Mucosa of descending colon (tissue), 3 donors: ENCODE results near the gene CUL3. TPM values are rescaled to one million over a fixed set of nuclear protein-coding genes. Genes with fewer than 3 reads are reported as not detected.
A peak's percentile ranks its signal among the peaks of the same experiment; 100 is the strongest.
"Not testable (repeated sequence)": the region's sequence is repeated elsewhere in the genome, so short reads cannot be mapped to it uniquely, and the experiment has no call there.

Experiments
- ATAC-seq: fragments of 200-7000 bp; cut with Tn5 transposase; one replicate; pipeline ENCODE4 v1.9.1; 2020; ENCODE audit warnings: mild to moderate bottlenecking, moderate library complexity
- DNase-seq, 3 donors: peaks; one replicate each; pipeline ENCODE4 v3.0.0-alpha.2; 2020
- H3K36me3 ChIP-seq: fragments of 200-600 bp; one replicate; pipeline ENCODE4 v1.8.0; 2021; ENCODE audit warnings: low read depth, mild to moderate bottlenecking
- H3K4me1 ChIP-seq: fragments of 200-600 bp; one replicate; pipeline ENCODE4 v1.8.0; 2021; ENCODE audit warnings: low read depth, mild to moderate bottlenecking
- H3K4me3 ChIP-seq: fragments of 200-600 bp; one replicate; pipeline ENCODE4 v1.8.0; 2021; ENCODE audit warnings: mild to moderate bottlenecking
- H3K9me3 ChIP-seq: fragments of 200-600 bp; one replicate; pipeline ENCODE4 v1.8.0; 2021; ENCODE audit warnings: mild to moderate bottlenecking
- CTCF ChIP-seq: fragments of 200-600 bp; IDR thresholded peaks from one replicate; pipeline ENCODE4 v1.8.0; 2022; ENCODE audit warnings: antibody characterized with exemption, mild to moderate bottlenecking
- intact Hi-C, 2 donors: fragments of 100-400 bp; cut with DNase I in 1 of 2; cut with micrococcal nuclease in 1 of 2; formaldehyde crosslinking; loops; one replicate each; pipeline versions ENCODE4 v1.11.0 to v1.11.1; 2022; cut with DNase I, micrococcal nuclease
- total RNA-seq, 3 donors: library from RNA; stranded (reverse); fragmentation: NEBNext Ultra II Directional in 2 of 3; extraction: Animal tissue kit (Norgen Biotek cat#: 25700) in 2 of 3; gene quantifications; one replicate each; pipeline versions ENCODE4 v1.2.1 to v1.2.4, GENCODE V29; 2021 to 2023
- donor health status: DM: no; HTN: no; CAD: no; lungs with moderate emphysema.
- donor health status: DM: no; HTN: no; CAD: no.
- donor health status: DM: no; HTN: yes; CAD: no.

The CUL3 gene
- total RNA-seq, 3 donors from 2014 or later: 77.3 to 83.5 (median 79.0) TPM

- intact Hi-C loops: no loop called here
- DNase-seq (no peak), ATAC-seq (no peak)
- H3K4me3 ChIP-seq: no peak overlapping the region
- no peaks in the 10 kb centered on the region for H3K36me3 ChIP-seq
- TF ChIP-seq CTCF: no peak
- peaks cover 14% of the 10 kb centered on the region for H3K4me1 ChIP-seq
- no peaks in the 10 kb centered on the region for H3K9me3 ChIP-seq
Measured at GRCh38 chr2:224612578-224612977, 27.4 kb upstream of the CUL3 start.

GRCh38 chr2:224611938-224612337 lies 26.8 kb upstream of the CUL3 start:
- Histone ChIP-seq H3K4me1 (peaks cover 14% of the 10 kb centered on the region), H3K9me3 (no peaks in the 10 kb centered on the region), H3K36me3 (no peaks in the 10 kb centered on the region), H3K4me3 (no peak overlapping the region)
- intact Hi-C loops: no loop called here
- TF ChIP-seq CTCF: no peak
- DNase-seq (no peak), ATAC-seq (no peak)

GRCh38 chr2:224608104-224608503 lies 22.9 kb upstream of the CUL3 start:
- Histone ChIP-seq H3K4me1 (peaks cover 7% of the 10 kb centered on the region), H3K9me3 (no peaks in the 10 kb centered on the region), H3K4me3 (no peak overlapping the region), H3K36me3 (no peaks in the 10 kb centered on the region)
- no peak for DNase-seq
- TF ChIP-seq CTCF: no peak
- peak; percentile 80 for ATAC-seq
- intact Hi-C loops: no loop called here

GRCh38 chr2:224603746-224604500 lies 18.8 kb upstream of the CUL3 start:
- intact Hi-C loops, H3K4me3 ChIP-seq, H3K9me3 ChIP-seq, H3K36me3 ChIP-seq, H3K4me1 ChIP-seq, DNase-seq, ATAC-seq: not testable (repeated sequence)

DNA sequence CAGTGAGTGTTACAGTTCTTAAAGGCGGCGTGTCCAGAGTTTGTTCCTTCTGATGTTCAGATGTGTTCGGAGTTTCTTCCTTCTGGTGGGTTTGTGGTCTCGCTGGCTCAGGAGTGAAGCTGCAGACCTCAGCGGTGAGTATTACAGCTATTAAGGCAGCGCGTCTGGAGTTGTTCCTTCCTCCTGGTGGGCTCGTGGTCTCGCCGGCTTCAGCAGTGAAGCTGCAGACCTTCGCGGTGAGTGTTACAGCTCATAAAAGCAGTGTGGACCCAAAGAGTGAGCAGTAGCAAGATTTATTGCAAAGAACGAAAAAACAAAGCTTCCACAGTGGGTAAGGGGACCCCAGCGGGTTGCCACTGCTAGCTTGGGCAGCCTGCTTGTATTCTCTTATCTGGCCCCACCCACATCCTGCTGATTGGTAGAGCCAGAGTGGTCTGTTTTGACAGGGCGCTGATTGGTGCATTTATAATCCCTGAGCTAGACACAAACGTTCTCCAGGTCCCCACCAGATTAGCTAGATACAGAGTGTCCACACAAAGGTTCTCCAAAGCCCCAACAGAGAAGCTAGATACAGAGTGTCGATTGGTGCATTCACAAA lies 17.7 kb upstream of the CUL3 start:
- H3K9me3 ChIP-seq, intact Hi-C loops, DNase-seq, H3K36me3 ChIP-seq, H3K4me1 ChIP-seq, H3K4me3 ChIP-seq, ATAC-seq: not testable (repeated sequence)

DNA sequence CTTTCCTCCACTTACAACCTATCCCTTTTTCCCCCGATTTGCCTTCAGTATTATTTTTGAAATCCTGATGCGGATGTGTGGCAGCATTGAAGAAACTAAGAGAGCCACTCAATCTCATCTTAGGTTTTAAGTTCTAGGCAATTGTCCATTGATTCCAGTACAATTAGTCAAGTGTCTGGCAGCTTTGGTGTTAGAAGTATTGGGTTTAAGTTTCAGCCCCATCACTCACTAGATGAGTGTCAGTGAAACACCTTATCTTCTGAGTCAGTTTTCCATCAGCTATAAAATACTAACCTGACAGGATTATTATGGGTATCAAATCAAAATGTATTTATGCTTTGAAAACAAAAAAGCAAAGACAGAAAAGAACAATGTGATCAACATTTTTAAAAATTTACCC lies 16.8 kb upstream of the CUL3 start:
- intact Hi-C loops: no loop called here

More for the DNA sequence above, 16.8 kb upstream of the CUL3 start:
- ATAC-seq (no peak), DNase-seq (no peak)
- TF ChIP-seq CTCF: no peak
- H3K9me3 ChIP-seq: no peaks in the 10 kb centered on the region
- no peaks in the 10 kb centered on the region for H3K4me1 ChIP-seq
- H3K4me3 ChIP-seq: no peak overlapping the region
- no peaks in the 10 kb centered on the region for H3K36me3 ChIP-seq
